ENCODE measurements around the gene BCKDHA.

BCKDHA gene

DNA sequence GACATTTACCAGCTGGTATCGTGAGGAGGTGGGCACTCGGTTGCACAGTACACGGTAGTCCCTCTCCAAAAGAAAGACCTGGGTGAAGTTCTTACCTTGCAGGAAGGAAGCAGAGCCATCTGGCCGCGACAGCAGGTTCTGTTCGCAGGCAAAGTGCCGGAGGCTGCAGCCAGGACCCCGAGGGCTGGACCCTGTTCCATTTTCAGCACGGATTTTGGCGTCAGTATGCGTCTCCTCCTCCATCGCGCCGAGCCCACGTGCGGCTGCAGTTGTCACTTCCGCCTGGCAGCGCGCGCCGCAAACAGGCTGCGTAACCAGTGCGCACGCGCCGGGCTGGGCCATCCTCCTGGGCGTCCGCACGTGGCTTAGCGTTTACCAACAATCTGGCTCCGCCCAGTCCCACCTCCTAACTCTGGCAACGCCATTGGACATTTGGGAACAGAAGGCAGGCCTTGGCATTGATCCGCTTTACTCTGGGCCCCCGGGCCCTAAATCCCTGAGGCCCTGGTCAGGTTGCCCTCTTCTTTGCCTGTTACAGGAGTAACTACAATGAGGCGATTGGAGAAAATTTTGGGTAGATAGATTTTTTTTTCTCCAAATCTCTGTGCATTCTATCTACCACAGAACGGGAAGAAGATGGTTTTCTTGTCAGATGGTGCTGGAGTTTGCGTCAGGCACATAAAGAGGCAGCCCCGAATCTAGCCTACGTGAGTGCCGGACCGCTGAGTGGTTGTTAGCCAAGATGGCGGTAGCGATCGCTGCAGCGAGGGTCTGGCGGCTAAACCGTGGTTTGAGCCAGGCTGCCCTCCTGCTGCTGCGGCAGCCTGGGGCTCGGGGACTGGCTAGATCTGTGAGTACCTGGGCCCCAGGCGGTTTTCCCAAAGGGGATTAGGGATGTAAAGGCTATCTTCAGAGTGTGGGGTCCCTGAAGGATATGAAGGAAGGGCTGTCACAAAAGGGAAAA lies at the start of gene BCKDHA, which contains the start of gene EXOSC5:
TSS of gene BCKDHA (plus strand) at position 733 of the 964 bp plus-strand sequence. CDS start at position 743, 10 bp downstream.
TSS of gene EXOSC5 (minus strand) at position 274 of the 964 bp plus-strand sequence. CDS start at position 243, 31 bp downstream.
- H3K4me3 ChIP-seq (ENCODE audit: severe bottlenecking), result peak within 1 kb of the TSS; percentile 78
- H3K27me3 ChIP-seq (ENCODE audit: insufficient read depth, poor library complexity, severe bottlenecking), result no peaks in the 10 kb centered on the region
- DNase-seq (ENCODE audit: low spot score) (peak; percentile 99), ATAC-seq (ENCODE audit: low read depth) (peak; percentile 93)
- TF ChIP-seq, protein P1, sequence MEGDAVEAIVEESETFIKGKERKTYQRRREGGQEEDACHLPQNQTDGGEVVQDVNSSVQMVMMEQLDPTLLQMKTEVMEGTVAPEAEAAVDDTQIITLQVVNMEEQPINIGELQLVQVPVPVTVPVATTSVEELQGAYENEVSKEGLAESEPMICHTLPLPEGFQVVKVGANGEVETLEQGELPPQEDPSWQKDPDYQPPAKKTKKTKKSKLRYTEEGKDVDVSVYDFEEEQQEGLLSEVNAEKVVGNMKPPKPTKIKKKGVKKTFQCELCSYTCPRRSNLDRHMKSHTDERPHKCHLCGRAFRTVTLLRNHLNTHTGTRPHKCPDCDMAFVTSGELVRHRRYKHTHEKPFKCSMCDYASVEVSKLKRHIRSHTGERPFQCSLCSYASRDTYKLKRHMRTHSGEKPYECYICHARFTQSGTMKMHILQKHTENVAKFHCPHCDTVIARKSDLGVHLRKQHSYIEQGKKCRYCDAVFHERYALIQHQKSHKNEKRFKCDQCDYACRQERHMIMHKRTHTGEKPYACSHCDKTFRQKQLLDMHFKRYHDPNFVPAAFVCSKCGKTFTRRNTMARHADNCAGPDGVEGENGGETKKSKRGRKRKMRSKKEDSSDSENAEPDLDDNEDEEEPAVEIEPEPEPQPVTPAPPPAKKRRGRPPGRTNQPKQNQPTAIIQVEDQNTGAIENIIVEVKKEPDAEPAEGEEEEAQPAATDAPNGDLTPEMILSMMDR (IDR thresholded peaks at IDR 0.05; ENCODE audit: poor library complexity, severe bottlenecking), result no peak
- no peaks in the 10 kb centered on the region for H3K9me3 ChIP-seq (ENCODE audit: severe bottlenecking)
- H3K4me1 ChIP-seq (ENCODE audit: insufficient read depth, poor library complexity, severe bottlenecking), result peaks cover 3% of the 10 kb centered on the region
- no peaks in the 10 kb centered on the region for H3K36me3 ChIP-seq (ENCODE audit: low read depth)
- H3K27ac ChIP-seq (ENCODE audit: poor library complexity, severe bottlenecking), result peak within 1 kb of the TSS; percentile 48

DNA sequence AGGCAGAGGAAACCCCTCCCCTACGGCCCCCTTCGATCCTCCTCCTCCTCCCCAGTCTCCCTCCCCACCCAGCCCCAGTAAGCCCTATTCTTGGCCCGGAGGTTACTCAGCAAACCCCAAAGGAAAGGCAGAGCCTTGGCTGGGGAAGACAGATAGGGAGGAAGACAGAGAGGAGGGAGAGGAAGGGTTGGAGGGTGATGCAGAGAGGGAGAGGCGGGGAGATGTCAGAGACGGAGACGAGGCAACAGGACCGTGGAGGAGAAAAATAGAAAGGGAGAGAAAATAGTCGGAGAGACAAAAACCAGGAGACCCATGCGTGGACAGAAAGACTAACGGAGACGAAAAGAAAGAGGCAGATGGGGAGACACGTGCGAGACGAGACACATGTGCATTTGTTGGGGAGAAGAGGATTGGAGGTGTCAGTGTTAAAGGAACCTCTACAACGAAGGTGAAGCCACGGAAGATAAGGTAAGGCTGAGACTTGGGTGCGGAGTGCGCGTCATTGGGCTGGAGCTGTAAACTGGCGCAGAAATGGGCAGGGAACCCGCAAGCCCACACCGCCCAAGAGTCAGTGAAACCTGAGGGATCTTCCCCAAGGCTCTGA lies 46.8 kb upstream of the BCKDHA start:
- H3K36me3 ChIP-seq (ENCODE audit: low read depth), result peaks cover 35% of the 10 kb centered on the region
- TF ChIP-seq, protein P1 (IDR thresholded peaks at IDR 0.05; ENCODE audit: poor library complexity, severe bottlenecking), result no peak
- H3K4me1 ChIP-seq (ENCODE audit: insufficient read depth, poor library complexity, severe bottlenecking), result peaks cover 4% of the 10 kb centered on the region
- H3K4me3 ChIP-seq (ENCODE audit: severe bottlenecking), result peak overlapping the region; percentile 67
- H3K27ac ChIP-seq (ENCODE audit: poor library complexity, severe bottlenecking), result peak overlapping the region; percentile 65
- DNase-seq (ENCODE audit: low spot score) (no peak), ATAC-seq (ENCODE audit: low read depth) (peak; percentile 17)
- H3K9me3 ChIP-seq (ENCODE audit: severe bottlenecking), result no peaks in the 10 kb centered on the region
- H3K27me3 ChIP-seq (ENCODE audit: insufficient read depth, poor library complexity, severe bottlenecking), result no peaks in the 10 kb centered on the region

DNA sequence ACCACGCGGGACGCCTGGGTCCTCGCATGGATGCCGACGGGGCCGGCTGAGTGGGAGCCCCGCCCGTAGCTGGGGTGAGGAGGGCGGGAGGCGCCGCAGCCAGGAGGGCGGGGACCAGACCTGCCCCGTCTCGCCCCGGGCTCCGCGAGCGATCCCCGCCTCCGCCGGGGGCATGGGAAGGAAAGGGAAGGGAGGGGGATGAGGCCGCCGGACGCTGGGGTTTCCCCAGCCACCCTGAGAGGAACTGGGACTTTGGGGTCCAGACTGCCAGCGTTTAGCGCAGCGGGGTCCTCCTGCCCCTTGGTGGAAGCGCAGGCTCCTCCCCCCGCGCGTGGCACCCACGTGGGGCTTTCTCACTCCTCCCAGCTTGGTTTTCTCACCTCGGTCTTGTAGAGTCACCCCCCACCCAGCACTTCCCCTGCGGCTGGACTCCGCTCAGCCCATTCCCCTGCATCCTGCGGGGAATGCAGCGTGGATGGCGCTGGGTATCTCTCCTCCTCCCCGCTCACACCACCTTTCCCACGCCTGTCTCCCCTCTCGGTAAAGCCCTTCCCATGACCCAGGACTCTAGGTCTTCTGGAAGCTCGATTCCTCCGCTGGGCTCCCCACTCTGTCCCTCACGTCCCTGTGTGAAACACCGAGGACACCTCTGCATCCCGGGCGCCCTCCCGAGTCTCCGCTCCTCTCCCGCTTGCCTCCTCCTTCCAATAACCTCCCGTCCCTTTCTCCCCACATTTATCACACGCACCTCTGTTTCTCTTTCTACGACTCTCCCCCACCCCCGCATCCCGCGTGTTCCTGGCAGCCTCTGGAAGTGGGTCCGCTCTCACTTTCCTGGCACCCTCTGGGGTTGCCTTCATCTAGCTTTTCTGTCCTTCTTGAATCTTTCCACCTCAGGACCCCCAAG lies 46.0 kb upstream of the BCKDHA start:
- peaks cover 4% of the 10 kb centered on the region for H3K4me1 ChIP-seq (ENCODE audit: insufficient read depth, poor library complexity, severe bottlenecking)
- H3K4me3 ChIP-seq (ENCODE audit: severe bottlenecking), result peak overlapping the region; percentile 67
- peak overlapping the region; percentile 65 for H3K27ac ChIP-seq (ENCODE audit: poor library complexity, severe bottlenecking)
- H3K27me3 ChIP-seq (ENCODE audit: insufficient read depth, poor library complexity, severe bottlenecking), result no peaks in the 10 kb centered on the region
- H3K9me3 ChIP-seq (ENCODE audit: severe bottlenecking), result no peaks in the 10 kb centered on the region
- TF ChIP-seq, protein P1 (IDR thresholded peaks at IDR 0.05; ENCODE audit: poor library complexity, severe bottlenecking), result no peak
- DNase-seq (ENCODE audit: low spot score), result no peak
- peaks cover 27% of the 10 kb centered on the region for H3K36me3 ChIP-seq (ENCODE audit: low read depth)
- ATAC-seq (ENCODE audit: low read depth), result peak; percentile 65

DNA sequence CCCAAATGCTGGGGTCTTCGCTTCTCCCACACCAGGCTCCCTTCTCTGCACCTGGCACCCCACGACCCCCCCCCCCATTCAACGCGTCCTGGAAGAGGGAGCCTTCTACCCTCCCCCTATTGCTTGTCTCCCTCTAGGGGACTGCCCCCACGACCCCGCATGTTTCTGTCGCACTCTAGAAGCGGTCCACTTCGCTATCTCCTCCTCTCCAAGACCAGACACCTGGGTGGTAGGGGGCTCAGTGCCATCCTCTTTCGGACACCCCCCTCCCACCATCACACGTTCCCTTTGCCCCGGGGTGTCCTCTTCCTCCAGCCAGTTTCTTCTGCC lies 45.4 kb upstream of the BCKDHA start:
- Histone ChIP-seq H3K4me1 (ENCODE audit: insufficient read depth, poor library complexity, severe bottlenecking) (peaks cover 4% of the 10 kb centered on the region), H3K36me3 (ENCODE audit: low read depth) (peaks cover 21% of the 10 kb centered on the region), H3K9me3 (ENCODE audit: severe bottlenecking) (no peaks in the 10 kb centered on the region), H3K27ac (ENCODE audit: poor library complexity, severe bottlenecking) (peak overlapping the region; percentile 65), H3K27me3 (ENCODE audit: insufficient read depth, poor library complexity, severe bottlenecking) (no peaks in the 10 kb centered on the region), H3K4me3 (ENCODE audit: severe bottlenecking) (peak overlapping the region; percentile 67)
- ATAC-seq (ENCODE audit: low read depth), result no peak
- DNase-seq (ENCODE audit: low spot score), result no peak
- TF ChIP-seq, protein P1 (IDR thresholded peaks at IDR 0.05; ENCODE audit: poor library complexity, severe bottlenecking), result no peak
